GM21526 (cell line): ENCODE data around the gene SIGLEC10.

ENCODE experiments used
- ATAC-seq: cut with Tn5 transposase; IDR thresholded peaks from one replicate; pipeline ENCODE4 v1.9.1; 2021; ENCODE audit warnings: moderate library complexity; ENCODE audit not compliant: unreplicated experiment, low FRiP score

The SIGLEC10 gene

DNA sequence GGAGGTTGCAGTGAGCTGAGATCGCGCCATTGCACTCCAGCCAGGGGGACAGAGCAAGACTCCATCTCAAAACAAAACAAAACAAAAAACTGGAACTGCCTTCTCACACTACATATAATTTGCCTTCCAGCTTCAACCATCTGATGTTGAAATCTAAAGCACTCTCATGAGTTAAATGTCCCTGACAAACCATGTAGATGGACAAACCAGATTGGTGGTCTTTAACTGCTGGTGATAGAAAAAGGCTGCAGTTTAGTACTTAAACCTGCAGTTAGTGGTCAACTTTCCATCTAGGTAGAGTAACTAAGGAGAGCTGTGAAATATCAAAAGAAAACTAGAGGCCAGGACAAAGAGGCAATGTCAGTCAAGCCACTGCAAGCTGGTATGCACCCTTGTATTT is 21.3 kb downstream of the SIGLEC10 start:
- ATAC-seq: no peak

DNA sequence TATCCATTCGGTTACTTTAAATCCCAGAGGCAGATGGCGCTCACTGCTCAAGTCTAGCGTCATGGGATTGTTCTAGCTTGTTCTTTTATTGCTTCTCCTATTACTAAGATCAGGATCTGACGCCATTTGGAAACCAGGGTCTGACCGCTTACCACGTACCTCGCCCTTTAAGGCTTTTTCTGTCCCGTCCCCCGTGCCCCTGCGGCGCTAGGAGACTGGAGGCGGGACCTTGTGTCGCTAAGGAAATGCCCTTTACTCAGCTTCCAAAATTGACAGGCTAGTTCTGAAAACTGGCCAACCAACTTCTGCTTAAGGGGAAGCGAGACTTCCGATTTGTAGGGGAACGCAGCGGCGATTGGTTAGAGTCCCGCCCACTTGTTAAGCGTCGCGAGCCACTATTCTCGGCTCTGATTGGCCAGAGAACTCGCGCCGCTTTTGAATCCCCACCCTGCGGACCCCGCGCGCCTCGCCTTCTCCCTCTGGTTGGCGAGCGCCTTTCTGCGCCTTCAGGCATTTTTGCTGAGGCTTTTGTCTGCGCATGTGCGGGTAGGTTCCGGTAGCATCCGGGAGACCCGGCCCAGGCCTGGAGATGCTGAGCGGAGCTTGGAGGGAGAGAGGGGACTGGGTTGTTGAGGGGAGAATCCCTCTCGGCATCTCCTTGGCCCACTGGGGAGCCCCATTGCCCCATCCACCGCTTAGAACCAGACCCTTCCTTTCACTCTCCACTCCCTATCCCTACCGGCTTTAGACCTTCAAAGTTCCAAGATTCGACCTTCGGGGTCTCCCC is 23.2 kb downstream of the SIGLEC10 start:
- peak; percentile 78 for ATAC-seq

DNA sequence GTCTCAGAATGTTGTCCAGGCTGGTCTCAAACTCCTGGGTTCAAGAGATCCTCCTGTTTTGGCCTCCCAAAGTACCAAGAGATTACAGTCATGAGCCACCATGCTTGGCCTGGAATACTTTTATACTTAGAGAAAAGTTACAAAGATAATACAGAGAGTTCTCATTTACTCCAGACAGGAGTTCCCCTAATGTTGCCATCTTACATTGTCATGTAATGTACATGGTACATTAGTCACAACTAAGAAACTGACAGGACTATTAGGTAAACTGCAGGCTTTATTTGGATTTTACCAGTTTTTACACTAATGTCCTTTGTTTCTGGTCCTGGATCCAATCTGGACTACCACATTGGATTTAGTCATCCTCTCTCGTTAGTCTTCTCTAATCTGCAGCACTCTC is 24.7 kb downstream of the SIGLEC10 start:
- no peak for ATAC-seq

DNA sequence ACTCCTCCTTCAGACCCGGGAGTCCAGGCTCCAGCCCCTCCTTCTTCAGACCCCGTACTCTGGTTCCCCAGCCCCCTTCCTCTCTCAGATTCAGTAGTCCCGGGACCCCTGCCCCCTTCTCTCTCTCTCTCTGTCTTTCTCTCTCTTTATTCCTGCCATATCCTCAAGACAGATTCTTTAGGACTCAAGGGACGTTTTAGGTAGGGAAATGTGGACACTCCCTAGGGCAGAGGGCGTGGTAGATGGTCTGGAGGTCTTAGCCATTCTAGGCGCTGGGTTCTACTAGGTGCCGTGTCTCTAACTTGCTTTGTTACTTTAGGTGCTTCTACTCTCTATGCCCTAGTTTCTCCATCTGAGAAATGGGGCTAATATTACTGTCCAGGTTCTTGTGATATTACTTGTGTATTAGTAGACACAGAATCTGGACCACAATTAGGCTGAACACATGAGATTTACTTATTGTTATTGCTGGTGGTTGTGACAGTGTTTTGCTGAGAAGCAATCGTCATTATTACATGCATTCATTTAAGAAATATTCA is 26.3 kb downstream of the SIGLEC10 start:
- ATAC-seq: no peak

DNA sequence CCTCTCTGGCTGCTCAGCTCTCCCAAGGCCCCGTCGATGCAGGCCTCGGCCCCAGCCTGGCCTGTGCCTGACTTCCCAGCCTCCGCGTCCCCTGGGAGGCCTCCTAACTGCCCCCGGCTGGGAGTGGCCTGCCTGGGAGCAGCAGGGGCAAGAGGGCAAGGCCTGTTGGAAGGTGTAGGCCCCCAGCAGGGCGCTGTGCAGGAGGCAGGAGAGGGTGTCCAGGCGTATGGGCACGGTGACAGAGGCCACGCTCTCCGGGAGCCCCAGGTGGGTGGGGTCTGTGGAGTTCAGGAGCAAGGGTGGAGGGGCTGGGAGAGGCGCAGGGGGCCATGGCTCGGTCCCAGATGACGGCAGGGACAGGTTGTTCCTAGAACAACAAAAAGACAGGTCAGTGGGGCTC is 28.3 kb downstream of the SIGLEC10 start:
- ATAC-seq: no peak

DNA sequence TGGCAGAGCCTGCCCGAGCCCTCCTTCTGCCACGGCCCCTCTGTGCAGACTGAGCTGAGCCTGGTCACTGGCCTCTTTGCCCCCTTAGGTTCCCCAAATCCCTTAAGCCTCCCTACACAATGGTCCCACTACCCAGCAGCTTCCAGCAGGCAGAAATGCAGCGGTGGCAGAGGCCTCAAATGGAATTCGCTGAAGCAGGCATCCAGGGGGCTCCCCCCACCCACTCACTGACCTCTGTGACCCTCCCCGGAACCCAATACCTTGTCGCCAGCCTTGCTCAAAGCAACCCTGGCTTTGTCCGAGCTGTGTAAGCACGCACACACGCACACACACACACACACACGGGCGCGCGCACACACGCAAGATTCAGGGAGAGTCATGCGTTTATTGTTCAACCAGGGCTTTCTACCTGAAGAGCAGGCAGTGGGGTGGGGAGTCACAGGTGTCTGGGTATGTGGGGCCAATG is 29.5 kb downstream of the SIGLEC10 start, which contains the start of gene LIM2:
TSS of gene LIM2 (minus strand) at position 51 of the 466 bp plus-strand sequence. CDS start 531 bp downstream, outside the sequence.
- ATAC-seq: no peak

DNA sequence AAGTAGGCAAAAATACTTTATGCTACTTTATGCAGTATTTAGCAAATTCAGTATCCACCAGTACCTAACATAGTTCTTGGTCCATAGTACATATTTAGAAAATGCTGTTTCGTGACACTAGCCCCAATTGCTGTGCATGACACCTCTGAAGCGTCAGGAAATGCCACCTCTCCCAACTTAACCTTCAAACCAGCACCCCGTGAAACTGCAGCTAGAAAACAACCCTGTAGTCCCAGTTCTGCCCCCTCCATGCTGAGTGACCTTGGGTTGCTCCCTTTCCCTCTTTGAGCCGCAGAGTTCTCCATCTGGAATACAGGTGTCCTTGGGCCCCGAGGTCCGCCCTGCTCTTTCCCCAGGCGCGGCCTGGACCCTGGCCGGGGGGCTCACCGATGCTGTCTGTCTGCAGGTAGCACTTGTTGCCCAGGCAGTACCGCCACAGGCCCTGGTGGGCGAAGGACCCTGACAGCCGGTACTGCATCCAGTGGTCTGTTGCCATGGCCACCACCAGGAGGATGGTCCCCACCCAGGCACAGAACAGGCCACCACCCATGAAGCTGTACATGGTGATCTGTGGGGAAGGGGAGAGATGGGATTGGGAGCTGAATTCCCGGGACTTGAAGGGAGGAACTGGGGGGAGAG is 30.4 kb downstream of the SIGLEC10 start:
- ATAC-seq: no peak

DNA sequence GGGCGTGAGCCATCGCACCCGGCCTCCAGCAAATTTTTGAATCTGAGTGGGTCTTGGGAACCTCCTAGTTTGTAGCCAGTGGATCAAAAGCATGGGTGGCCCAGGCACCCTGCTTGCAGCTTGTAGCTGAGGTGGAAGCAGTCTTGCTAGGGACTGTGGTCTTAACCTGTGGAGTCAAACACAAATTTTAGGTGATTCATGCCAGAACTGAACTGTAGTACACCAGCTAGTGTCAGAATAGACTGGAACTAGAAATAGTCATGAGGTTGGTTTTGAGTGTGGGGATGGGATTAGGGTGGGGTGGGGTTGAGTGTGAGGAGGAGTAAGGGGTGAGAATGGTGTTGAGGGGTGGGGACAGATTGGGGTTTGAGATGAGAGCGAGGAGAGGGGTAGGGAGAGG is 35.4 kb downstream of the SIGLEC10 start:
- no peak for ATAC-seq

DNA sequence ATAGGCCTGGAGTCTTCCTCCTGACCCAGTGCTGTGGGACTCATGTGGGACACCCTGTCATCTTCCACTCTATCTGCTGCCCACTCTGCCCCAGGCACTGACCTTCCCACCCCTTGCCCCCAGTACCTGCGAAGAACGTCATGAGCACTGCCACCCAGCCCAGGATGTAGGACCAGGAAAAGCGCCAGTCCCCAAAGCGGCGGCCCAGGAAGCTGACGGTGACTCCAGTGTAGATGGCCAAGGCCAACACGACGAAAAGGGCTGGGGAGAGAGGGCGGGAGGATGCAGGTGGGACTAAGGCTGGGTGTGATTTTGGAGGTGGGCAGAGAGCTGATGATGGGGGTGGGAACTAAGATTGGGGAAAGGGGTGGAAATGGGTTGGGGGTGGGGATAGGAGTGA is 37.1 kb downstream of the SIGLEC10 start:
- ATAC-seq: no peak

DNA sequence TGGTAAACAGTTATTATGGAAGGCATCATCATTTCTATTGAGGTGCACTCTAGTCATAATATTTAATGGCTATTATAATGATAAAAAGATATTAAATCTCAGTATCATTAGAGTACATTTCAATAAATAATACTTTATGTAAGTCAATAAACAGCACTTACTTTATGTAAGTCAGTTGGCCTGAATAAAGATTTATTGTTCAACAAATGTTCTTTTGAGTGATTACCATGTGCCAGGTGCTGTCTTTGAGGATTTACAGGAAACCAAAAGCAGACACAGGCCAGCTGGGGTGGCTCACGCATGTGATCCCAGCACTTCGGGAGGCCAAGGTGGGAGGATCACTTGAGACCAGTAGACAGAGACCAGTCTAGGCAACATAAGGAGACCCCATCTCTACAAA is 40.0 kb downstream of the SIGLEC10 start:
- no peak for ATAC-seq

DNA sequence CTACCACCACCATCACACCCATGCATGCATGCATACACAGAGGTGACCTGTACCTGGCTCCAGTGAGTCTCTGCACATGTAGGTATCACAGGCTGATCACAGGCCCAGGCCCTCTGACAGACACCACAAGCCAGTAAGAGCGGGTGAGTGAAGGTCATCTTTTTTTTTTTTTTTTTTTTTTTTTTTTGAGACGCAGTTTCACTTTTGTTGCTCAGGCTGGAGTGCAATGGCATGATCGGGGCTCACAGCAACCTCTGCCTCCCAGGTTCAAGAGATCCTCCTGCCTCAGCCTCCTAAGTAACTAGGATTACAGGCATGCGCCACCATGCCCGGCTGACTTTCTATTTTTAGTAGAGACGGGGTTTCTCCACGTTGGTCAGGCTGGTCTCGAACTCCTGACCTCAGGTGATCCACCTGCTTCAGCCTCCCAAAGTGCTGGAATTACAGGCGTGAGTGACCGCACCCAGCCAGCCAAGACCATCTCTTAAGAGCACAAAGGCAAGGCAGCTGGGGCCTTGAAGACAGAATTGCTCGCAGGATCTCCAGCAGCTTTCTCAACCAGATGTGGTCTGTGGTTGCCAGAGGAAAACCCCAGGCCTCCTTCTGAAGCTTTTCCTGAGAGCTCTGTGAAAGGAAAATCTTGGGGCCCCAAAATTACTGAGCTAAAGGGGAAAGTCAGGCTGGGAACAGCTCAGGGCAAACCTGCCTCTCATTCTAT is 41.8 kb downstream of the SIGLEC10 start:
- ATAC-seq: no peak

DNA sequence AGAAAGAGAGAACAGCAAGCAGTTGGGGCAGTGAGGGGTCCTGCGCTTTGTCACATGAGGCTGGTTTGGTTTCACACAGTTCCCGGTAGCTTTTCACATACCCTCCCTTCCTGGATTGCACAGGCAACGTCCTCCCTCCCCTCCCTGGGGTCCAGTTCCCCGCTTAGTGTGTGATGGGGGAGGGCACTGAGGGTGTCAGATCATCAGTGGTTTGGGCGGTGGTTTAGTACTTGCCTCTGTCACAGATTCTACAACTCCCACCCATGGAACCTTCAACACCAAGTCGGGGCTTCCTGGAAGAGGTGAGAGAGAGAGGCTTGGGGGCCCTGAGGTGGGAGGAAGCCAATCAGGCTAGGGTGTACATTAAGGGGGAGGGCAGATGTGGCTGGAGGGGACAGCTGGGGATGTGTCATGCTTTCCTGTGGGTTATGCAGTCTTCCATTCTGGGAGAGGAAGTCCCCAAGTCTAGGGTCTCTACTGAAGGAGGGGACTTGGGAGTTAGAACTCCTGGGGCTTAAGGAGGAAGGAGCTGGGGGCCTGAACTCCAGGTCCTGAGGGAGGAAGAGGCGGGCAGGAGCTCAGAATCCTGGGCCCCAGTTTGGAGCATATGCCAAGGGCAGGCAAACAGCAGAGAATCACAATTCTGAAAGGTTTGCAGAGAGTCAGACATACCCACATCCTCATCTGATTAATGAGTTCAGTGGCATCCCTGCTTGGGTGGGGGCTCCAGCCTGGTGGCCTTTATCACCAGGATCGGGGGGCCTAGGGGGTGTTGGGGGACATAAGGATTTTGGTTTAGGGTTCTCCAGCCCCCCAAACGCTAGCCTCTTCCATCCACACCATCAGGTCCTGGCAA is 44.6 kb downstream of the SIGLEC10 start, which contains the start of gene NKG7:
TSS of gene NKG7 (minus strand) at position 6 of the 856 bp plus-strand sequence. CDS start 119 bp downstream, outside the sequence.
- no peak for ATAC-seq

DNA sequence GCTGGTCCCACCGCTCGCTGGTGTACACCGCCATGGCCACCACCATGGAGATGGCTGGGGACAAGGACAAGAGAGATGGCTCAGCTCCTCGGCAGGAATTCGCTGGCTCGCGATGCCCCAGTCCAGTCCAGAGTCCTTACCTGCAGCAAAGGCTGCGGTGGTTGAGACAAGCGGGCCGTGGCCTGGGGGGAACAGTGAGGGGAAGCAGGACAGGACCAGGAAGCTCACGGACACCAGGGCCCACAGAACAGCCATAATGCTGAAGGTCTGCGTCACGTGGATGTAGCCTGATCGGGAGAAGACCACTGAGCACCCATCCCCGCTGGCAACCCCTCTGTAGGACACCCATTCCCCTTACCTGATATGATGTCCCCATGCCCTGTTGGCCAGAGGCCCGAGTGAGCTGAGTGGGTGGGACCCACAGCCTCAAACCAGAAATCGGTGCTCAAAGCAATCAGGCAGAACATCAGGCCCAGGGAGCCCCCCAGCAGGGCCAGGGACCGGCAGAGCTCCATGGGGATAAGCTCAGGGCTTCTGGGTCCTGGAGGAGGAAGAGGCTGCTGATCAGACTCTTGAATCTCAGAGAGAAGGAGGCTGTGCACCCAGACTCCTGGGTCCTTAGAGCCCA is 45.3 kb downstream of the SIGLEC10 start:
- no peak for ATAC-seq

DNA sequence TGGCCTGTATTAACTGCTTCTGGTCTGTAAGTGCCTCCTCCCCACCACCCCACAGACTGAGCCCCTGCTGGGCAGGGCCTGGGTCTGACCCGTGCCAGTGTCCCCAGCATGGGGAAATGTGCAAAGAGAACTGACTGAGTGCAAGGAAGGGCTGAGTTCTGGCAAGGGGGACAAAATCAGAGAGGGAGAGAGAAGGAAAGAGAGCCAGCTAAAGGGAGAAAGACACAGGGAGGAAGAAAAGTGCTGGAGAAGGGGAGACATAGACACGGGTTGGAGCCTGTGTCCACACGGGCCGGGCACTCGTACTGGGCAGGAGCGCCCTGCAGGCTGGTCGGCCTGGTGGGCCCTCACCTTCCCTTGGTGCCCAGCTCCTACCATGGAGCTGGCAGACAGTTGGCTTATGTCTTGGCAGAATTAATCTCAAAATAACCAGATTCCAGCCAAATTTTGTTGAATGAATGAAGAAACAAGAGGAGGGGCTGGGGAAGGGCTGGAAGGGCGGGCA is 46.2 kb downstream of the SIGLEC10 start:
- ATAC-seq: no peak

DNA sequence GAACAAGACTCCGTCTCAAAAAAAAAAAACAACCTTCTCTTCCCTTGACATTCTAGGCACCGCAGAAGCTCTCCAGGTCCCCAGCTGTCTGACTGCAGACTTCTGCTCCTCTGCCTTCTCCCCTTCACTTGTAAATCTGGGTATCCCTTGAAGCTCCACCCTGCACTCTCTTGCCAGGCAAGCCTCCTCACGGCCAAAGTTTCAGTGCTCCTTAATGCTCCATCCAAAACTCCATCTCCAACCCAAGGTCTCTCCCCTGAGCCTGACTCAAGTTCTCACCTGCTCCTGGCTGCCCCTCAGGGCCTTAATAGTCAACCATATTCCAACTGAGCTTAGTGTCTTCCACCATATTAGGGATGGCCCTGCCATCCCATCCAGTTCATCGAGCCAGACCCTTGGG is 47.2 kb downstream of the SIGLEC10 start:
- ATAC-seq: no peak

DNA sequence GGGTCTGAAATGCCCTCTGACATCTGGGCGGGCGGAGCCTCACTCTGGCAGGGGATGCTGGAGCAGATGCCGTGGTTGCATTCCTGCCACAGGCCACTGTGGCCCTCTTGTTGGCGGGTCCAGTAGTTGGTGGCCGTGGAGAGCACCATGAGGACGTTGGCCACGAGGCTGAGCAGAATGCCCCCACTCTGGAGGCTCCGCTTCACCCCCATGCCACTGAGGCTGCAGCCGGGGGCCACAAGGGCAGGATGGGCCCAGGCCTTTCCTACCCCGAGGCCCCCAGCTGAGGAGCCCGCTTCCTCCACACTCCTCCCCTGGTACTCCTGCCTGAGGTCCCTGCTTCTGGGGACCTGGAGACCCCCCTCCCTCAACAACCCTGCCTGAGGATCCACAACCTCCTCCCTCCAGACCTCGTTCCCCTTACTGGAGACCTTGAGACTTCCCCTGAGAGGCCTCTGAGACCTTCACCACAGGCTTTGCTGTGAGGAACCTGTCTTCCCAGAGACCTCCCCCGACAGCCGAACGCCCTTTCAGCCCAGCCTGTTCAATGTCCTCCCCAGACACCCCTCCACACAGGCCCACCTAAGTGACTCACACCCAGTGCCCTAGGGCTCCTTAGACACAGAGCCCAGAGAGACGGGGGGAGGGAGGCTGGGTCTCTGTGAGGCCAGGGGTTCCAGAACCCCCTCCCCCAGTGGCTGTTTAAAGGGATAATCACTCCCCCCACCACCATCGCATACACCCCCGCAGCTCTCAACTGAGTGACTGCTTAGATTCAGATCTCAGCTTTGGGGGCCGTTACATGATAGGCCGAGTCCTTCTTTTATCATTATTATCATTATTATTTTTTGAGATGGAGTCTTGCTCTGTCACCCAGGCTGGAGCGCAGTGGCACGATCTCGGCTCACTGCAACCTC is 48.8 kb downstream of the SIGLEC10 start, which contains the start of gene CLDND2:
TSS of gene CLDND2 (minus strand) at position 638 of the 917 bp plus-strand sequence. CDS start at position 212, 426 bp downstream.
- ATAC-seq: no peak

DNA sequence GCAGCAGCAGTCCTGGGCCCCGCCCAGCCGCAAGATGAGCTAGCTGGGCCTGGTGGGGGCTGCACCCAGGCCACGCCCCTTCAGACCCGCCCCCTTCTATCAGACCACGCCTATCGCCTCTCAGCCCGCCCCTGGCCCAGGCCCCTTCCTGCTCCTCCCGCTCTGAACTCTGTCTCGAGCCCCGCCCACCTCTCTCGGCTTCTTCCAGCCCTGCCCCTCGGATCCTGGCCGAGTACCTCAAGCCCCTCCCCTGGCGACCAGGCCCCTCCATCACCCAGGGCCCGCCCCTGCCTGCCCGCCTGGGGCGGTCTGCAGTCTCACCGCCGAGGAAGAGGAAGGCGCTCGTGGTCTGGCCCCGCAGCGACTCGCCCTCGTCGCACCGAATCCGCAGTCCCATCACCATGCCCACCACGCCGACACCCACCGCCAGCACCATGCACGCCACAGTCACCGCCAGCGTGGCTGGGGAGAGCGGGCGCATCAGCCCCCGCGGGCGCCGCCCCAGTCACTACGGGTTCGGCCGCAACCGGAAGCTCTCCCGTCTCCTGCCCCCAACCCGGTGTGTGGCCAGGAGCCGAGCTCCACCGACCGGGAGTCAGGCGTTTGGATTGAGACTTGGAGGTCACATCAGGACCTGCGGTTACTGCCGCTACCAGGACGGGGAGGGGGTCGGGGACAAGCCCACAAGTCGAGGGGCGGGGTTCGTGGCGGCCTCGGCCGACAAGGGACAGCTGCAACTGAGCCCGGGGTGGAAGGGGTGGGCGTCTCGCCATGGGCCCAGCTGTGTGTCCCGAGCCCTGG is 49.7 kb downstream of the SIGLEC10 start:
- peak; percentile 66 for ATAC-seq

DNA sequence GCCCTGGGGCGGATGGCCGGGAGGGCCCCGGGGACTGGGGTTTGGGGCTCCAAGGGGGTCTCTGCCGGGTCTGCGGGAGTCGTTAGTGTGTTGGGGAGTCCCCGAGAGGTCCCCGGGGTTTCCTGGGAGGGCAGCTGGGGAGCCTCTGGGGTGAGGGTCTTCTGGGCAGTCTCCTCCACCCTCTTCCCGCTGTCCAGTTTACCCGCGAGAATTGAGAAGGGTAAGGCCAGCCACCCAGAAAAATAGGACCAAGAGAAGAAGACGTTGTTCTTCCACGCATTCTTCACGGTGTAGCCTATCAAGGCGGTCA is 50.2 kb downstream of the SIGLEC10 start:
- peak; percentile 8 for ATAC-seq
